GM19455 (cell line): ENCODE data around the gene USP15.
"Not testable (repeated sequence)": the region's sequence is repeated elsewhere in the genome, so short reads cannot be mapped to it uniquely, and the experiment has no call there.

ENCODE experiments used
- ATAC-seq: cut with Tn5 transposase; IDR thresholded peaks from one replicate; pipeline ENCODE4 v1.9.1; 2021; ENCODE audit not compliant: unreplicated experiment

USP15 gene

GRCh38 chr12:62319058-62319457, 58.9 kb downstream of the USP15 start:
- ATAC-seq = no peak

- ATAC-seq = no peak
These were observed 59.9 kb downstream of the USP15 start for GRCh38 chr12:62320054-62320453.

- no peak for ATAC-seq
These were observed 63.2 kb downstream of the USP15 start for GRCh38 chr12:62323386-62323785.

- ATAC-seq = no peak
These were observed 68.2 kb downstream of the USP15 start for GRCh38 chr12:62328296-62328921.

GRCh38 chr12:62331306-62331705, 71.1 kb downstream of the USP15 start:
- ATAC-seq = no peak

- ATAC-seq = no peak
These were observed 72.4 kb downstream of the USP15 start for GRCh38 chr12:62332598-62332997.

- no peak for ATAC-seq
These were observed 74.9 kb downstream of the USP15 start for GRCh38 chr12:62335057-62335456.

- ATAC-seq = no peak
These were observed 75.6 kb downstream of the USP15 start for GRCh38 chr12:62335796-62336195.

GRCh38 chr12:62337643-62338042, 77.4 kb downstream of the USP15 start:
- ATAC-seq = not testable (repeated sequence)

- ATAC-seq = not testable (repeated sequence)
These were observed 82.6 kb downstream of the USP15 start for GRCh38 chr12:62342614-62343303.

- ATAC-seq = not testable (repeated sequence)
These were observed 83.3 kb downstream of the USP15 start for GRCh38 chr12:62343304-62344120.

GRCh38 chr12:62344731-62345556, 84.7 kb downstream of the USP15 start:
- ATAC-seq = not testable (repeated sequence)

GRCh38 chr12:62345667-62346066, 85.5 kb downstream of the USP15 start:
- ATAC-seq = no peak

- ATAC-seq = no peak
These were observed 86.6 kb downstream of the USP15 start for GRCh38 chr12:62346817-62347216.

- no peak for ATAC-seq
These were observed 87.9 kb downstream of the USP15 start for GRCh38 chr12:62347922-62348650.

- ATAC-seq = no peak
These were observed 90.3 kb downstream of the USP15 start for GRCh38 chr12:62350554-62350953.

- no peak for ATAC-seq
These were observed 91.1 kb downstream of the USP15 start for GRCh38 chr12:62351326-62351725.

GRCh38 chr12:62361048-62361447, 100.8 kb downstream of the USP15 start:
- ATAC-seq = no peak

GRCh38 chr12:62363506-62363905, 103.3 kb downstream of the USP15 start:
- ATAC-seq = no peak

GRCh38 chr12:62364697-62365096, 104.5 kb downstream of the USP15 start:
- ATAC-seq = not testable (repeated sequence)
